H1 (cell line): Measurements from ENCODE around the gene ALOX12. TPM values are rescaled to one million over a fixed set of nuclear protein-coding genes. Genes with fewer than 3 reads are reported as not detected.

Source experiments
- CTCF ChIA-PET: fragments of 300-600 bp; sonication (Branson Sonifier 250); formaldehyde crosslinking; loops from one replicate; lab custom pipeline; 2021; ENCODE audit not compliant: partially characterized antibody; lab: Charles Lee
- POLR2A ChIA-PET: fragments of 300-600 bp; sonication (Branson Sonifier 250); formaldehyde crosslinking; loops from one replicate; lab custom pipeline; 2021; ENCODE audit warnings: inconsistent platforms; ENCODE audit not compliant: partially characterized antibody; lab: Charles Lee
- DNase-seq, 2 experiments: peaks; one replicate each; pipeline versions ENCODE4 v3.0.0 to v3.0.0-alpha.2; 2010 to 2022; ENCODE audit warnings: low spot score in 2 of 2, low read depth in 1 of 2, mixed read lengths in 1 of 2
- FAIRE-seq: peaks from 2 replicates; lab custom pipeline; 2011; peaks lifted over from hg19 to GRCh38; lab: Jason Lieb, UNC
- H2AFZ ChIP-seq: 2 replicates; pipeline ENCODE4 v1.8.1; 2012; ENCODE audit warnings: low read length, inconsistent platforms
- H2AK5ac ChIP-seq: 2 replicates; pipeline ENCODE4 v1.6.1; 2013; ENCODE audit warnings: low read depth, low read length
- H2BK120ac ChIP-seq: replicated peaks from 2 replicates; pipeline ENCODE3; 2013; ENCODE audit warnings: low read depth, low read length, inconsistent platforms
- H2BK12ac ChIP-seq: 2 replicates; pipeline ENCODE4 v1.6.1; 2013; ENCODE audit warnings: low read depth, low read length
- H2BK15ac ChIP-seq: 2 replicates; pipeline ENCODE4 v1.6.1; 2013; ENCODE audit warnings: low read length
- H2BK20ac ChIP-seq: 2 replicates; pipeline ENCODE4 v1.6.1; 2013; ENCODE audit warnings: low read length
- H2BK5ac ChIP-seq: 2 replicates; pipeline ENCODE4 v1.6.1; 2013; ENCODE audit warnings: low read depth, low read length
- H3K14ac ChIP-seq: 2 replicates; pipeline ENCODE4 v1.6.1; 2013; ENCODE audit warnings: inconsistent platforms; ENCODE audit not compliant: insufficient read length
- H3K18ac ChIP-seq: 2 replicates; pipeline ENCODE4 v1.6.1; 2013; ENCODE audit warnings: low read length; ENCODE audit errors: extremely low read depth
- H3K23ac ChIP-seq: 2 replicates; pipeline ENCODE4 v1.6.1; 2013; ENCODE audit warnings: inconsistent platforms; ENCODE audit not compliant: insufficient read length
- H3K23me2 ChIP-seq: 2 replicates; pipeline ENCODE4 v1.6.1; 2013; ENCODE audit warnings: low read depth, low read length
- H3K27ac ChIP-seq: 2 replicates; pipeline ENCODE4 v1.6.1; 2011; ENCODE audit warnings: low read depth, low read length, inconsistent platforms
- H3K27me3 ChIP-seq, 4 experiments: replicated peaks in 1 of 4; 1 replicate in 1 of 4; 2 replicates in 3 of 4; pipeline versions ENCODE4 v1.6.1 to v1.8.1; 2011 to 2013; ENCODE audit warnings: low read length in 3 of 4, mild to moderate bottlenecking in 3 of 4, inconsistent platforms in 2 of 4, mixed read lengths in 2 of 4, moderate library complexity in 1 of 4; ENCODE audit not compliant: control insufficient read depth in 3 of 4, insufficient read depth in 3 of 4; ENCODE audit errors: extremely low read depth in 1 of 4
- H3K36me3 ChIP-seq, 4 experiments: 2 replicates each; pipeline versions ENCODE4 v1.6.1 to v1.8.1; 2011 to 2013; ENCODE audit warnings: mild to moderate bottlenecking in 4 of 4, low read length in 3 of 4, moderate library complexity in 2 of 4, control low read depth in 1 of 4, inconsistent platforms in 1 of 4; ENCODE audit not compliant: insufficient read depth in 4 of 4, control insufficient read depth in 2 of 4
- H3K4ac ChIP-seq: replicated peaks from 2 replicates; pipeline ENCODE3; 2013; ENCODE audit warnings: low read length, low read depth, mixed read lengths, inconsistent platforms; ENCODE audit not compliant: insufficient read length
- H3K4me1 ChIP-seq, 4 experiments: replicated peaks in 1 of 4; 1 replicate in 1 of 4; 2 replicates in 3 of 4; pipeline versions ENCODE4 v1.6.1 to v1.8.1; 2011 to 2013; ENCODE audit warnings: low read length in 3 of 4, inconsistent platforms in 2 of 4, mixed read lengths in 1 of 4; ENCODE audit not compliant: insufficient read depth in 4 of 4, control insufficient read depth in 3 of 4
- H3K4me2 ChIP-seq, 2 experiments: 2 replicates each; pipeline versions ENCODE4 v1.6.1 to v1.8.1; 2011 to 2013; ENCODE audit warnings: low read depth in 2 of 2, low read length in 2 of 2, control low read depth in 1 of 2, inconsistent platforms in 1 of 2, mild to moderate bottlenecking in 1 of 2; ENCODE audit not compliant: insufficient read depth in 1 of 2
- H3K4me3 ChIP-seq, 4 experiments: fragments of 200-600, 300-600 bp in 1 of 4; sonication (generic), shearing (Covaris generic), sonication (Bioruptor Twin) in 1 of 4; 2 replicates each; pipeline versions ENCODE4 v1.5.1 to v1.8.1; 2011 to 2016; ENCODE audit warnings: low read length in 4 of 4, low read depth in 3 of 4, control low read depth in 2 of 4, inconsistent platforms in 2 of 4, mild to moderate bottlenecking in 2 of 4, mixed read lengths in 1 of 4, moderate library complexity in 1 of 4; ENCODE audit not compliant: insufficient read depth in 2 of 4; ENCODE audit errors: extremely low read depth in 1 of 4
- H3K56ac ChIP-seq: replicated peaks from 2 replicates; pipeline ENCODE3; 2013; ENCODE audit warnings: low read depth, mild to moderate bottlenecking, mixed read lengths, low read length, inconsistent platforms; ENCODE audit not compliant: insufficient read length
- H3K79me1 ChIP-seq: 2 replicates; pipeline ENCODE4 v1.6.1; 2013; ENCODE audit warnings: low read depth, low read length, control low read depth
- H3K79me2 ChIP-seq, 2 experiments: 2 replicates each; pipeline versions ENCODE4 v1.6.1 to v1.8.1; 2012 to 2013; ENCODE audit warnings: low read length in 2 of 2, mild to moderate bottlenecking in 2 of 2, inconsistent platforms in 1 of 2; ENCODE audit not compliant: insufficient read depth in 2 of 2, control insufficient read depth in 1 of 2
- H3K9ac ChIP-seq, 4 experiments: replicated peaks in 1 of 4; 1 replicate in 1 of 4; 2 replicates in 3 of 4; pipeline versions ENCODE4 v1.6.1 to v1.8.1; 2011 to 2013; ENCODE audit warnings: low read depth in 3 of 4, low read length in 3 of 4, control low read depth in 2 of 4, mild to moderate bottlenecking in 2 of 4, moderate library complexity in 2 of 4, inconsistent platforms in 1 of 4; ENCODE audit errors: extremely low read depth in 1 of 4
- H3K9me3 ChIP-seq, 2 experiments: 2 replicates each; pipeline versions ENCODE4 v1.6.1 to v1.8.1; 2012 to 2013; ENCODE audit warnings: mild to moderate bottlenecking in 2 of 2, moderate library complexity in 2 of 2, control low read depth in 1 of 2, inconsistent platforms in 1 of 2, low read depth in 1 of 2, low read length in 1 of 2, mixed read lengths in 1 of 2; ENCODE audit not compliant: insufficient read depth in 2 of 2
- H4K20me1 ChIP-seq, 2 experiments: replicated peaks in 1 of 2; 2 replicates each; pipeline versions ENCODE3 to v1.8.1; 2011 to 2013; ENCODE audit warnings: inconsistent platforms in 2 of 2, low read length in 2 of 2, mild to moderate bottlenecking in 1 of 2; ENCODE audit not compliant: insufficient read depth in 2 of 2, control insufficient read depth in 1 of 2
- H4K5ac ChIP-seq: 2 replicates; pipeline ENCODE4 v1.6.1; 2013; ENCODE audit warnings: low read length, low read depth, mixed read lengths, inconsistent platforms; ENCODE audit not compliant: insufficient read length
- H4K8ac ChIP-seq: 2 replicates; pipeline ENCODE4 v1.8.0; 2013; ENCODE audit warnings: mild to moderate bottlenecking, moderate library complexity, low read length, inconsistent platforms; ENCODE audit not compliant: insufficient read depth; ENCODE audit errors: extremely low read depth
- H4K91ac ChIP-seq: replicated peaks from 2 replicates; pipeline ENCODE3; 2013; ENCODE audit warnings: low read length, mixed read lengths, inconsistent platforms; ENCODE audit not compliant: insufficient read length
- ASH2L ChIP-seq: fragments of 200-600, 300-600 bp; sonication (generic); IDR thresholded peaks from one replicate; pipeline ENCODE4 v1.7.1; 2017; ENCODE audit warnings: low read length
- BCL11A ChIP-seq, 2 experiments: IDR thresholded peaks; one replicate each; pipeline ENCODE4 v1.6.1; 2011; ENCODE audit warnings: low read depth in 2 of 2, low read length in 2 of 2, mild to moderate bottlenecking in 2 of 2
- CHD1 ChIP-seq: IDR thresholded peaks from 2 replicates; pipeline ENCODE4 v1.6.1; 2012; ENCODE audit warnings: low read depth, low read length, improper control_type of control experiment
- FOSL1 ChIP-seq: IDR thresholded peaks from 2 replicates; pipeline ENCODE4 v1.6.1; 2011; ENCODE audit warnings: mild to moderate bottlenecking, low read depth, low read length, moderate library complexity; ENCODE audit not compliant: insufficient read depth
- JUN ChIP-seq: IDR thresholded peaks from 2 replicates; pipeline ENCODE4 v1.6.1; 2011; ENCODE audit warnings: low read depth, mild to moderate bottlenecking, improper control_type of control experiment, low read length
- POLR2AphosphoS5 ChIP-seq: IDR thresholded peaks from 2 replicates; pipeline ENCODE4 v1.6.1; 2011; ENCODE audit warnings: low read depth, low read length
- POU5F1 ChIP-seq: IDR thresholded peaks from 2 replicates; pipeline ENCODE4 v1.6.1; 2011; ENCODE audit warnings: low read depth, mild to moderate bottlenecking, low read length, moderate library complexity
- SIN3A ChIP-seq, 2 experiments: IDR thresholded peaks in 1 of 2; conservative IDR thresholded peaks in 1 of 2; 2 replicates each; pipeline ENCODE4 v1.6.1; 2011 to 2012; ENCODE audit warnings: low read length in 2 of 2, improper control_type of control experiment in 1 of 2, low read depth in 1 of 2, mild to moderate bottlenecking in 1 of 2
- SUZ12 ChIP-seq: fragments of 200-600 bp; sonication (generic); IDR thresholded peaks from 2 replicates; pipeline ENCODE4 v1.6.1; 2012; ENCODE audit warnings: mild to moderate bottlenecking, inconsistent platforms, low read length, moderate library complexity, mixed read lengths
- TCF12 ChIP-seq: IDR thresholded peaks from 2 replicates; pipeline ENCODE4 v1.6.1; 2011; ENCODE audit warnings: low read depth, mild to moderate bottlenecking, low read length
- TEAD4 ChIP-seq: IDR thresholded peaks from 2 replicates; pipeline ENCODE4 v1.6.1; 2012; ENCODE audit warnings: low read depth, low read length, inconsistent platforms, mixed read lengths
- WGBS, 2 experiments: shearing (Covaris generic) in 1 of 2; methylation state at CpG; one replicate each; pipeline versions ENCODE4 v1.1.6 to v1.1.7; 2013 to 2015; ENCODE audit warnings: low lambda C conversion rate in 2 of 2, mixed read lengths in 2 of 2, inconsistent platforms in 1 of 2, low coverage in 1 of 2, missing lambda C conversion rate in 1 of 2; ENCODE audit not compliant: insufficient replicate concordance in 2 of 2, insufficient coverage in 1 of 2, insufficient read length in 1 of 2; ENCODE audit errors: extremely low coverage in 1 of 2, missing lambda C conversion rate in 1 of 2; 5-methylcytosine and 5-hydroxymethylcytosine counted together
- polyA plus RNA-seq, 7 experiments: library from polyadenylated mRNA; depleted of rRNA in 3 of 7; stranded (reverse) in 5 of 7; unstranded in 2 of 7; fragments of >200 nt in 5 of 7; fragments of 200-250 nt in 2 of 7; gene quantifications; 1 replicate in 5 of 7; 2 replicates in 1 of 7; 4 replicates in 1 of 7; pipeline versions ENCODE4 v1.2.1 to v1.2.3, GENCODE V29; 2011 to 2013; ENCODE audit warnings: missing spikeins in 2 of 7, mixed read lengths in 2 of 7
- total RNA-seq: library from RNA; stranded (reverse); fragmentation: NEBNext Ultra II Directional; extraction: Animal tissue kit (Norgen Biotek cat#: 25700); gene quantifications from 2 replicates; pipeline ENCODE4 v1.2.1, GENCODE V29; 2021
- TF ChIP-seq, protein P1 (sequence below): IDR thresholded peaks from 2 replicates; pipeline ENCODE4 v1.6.1; 2012; ENCODE audit warnings: inconsistent platforms

The ALOX12 gene
- total and polyA plus RNA-seq, 2 of the 8 experiments (the other 6 are each of a cell fraction or from before 2014, with no cell fraction given), result 1.4 to 2.0 TPM

DNA sequence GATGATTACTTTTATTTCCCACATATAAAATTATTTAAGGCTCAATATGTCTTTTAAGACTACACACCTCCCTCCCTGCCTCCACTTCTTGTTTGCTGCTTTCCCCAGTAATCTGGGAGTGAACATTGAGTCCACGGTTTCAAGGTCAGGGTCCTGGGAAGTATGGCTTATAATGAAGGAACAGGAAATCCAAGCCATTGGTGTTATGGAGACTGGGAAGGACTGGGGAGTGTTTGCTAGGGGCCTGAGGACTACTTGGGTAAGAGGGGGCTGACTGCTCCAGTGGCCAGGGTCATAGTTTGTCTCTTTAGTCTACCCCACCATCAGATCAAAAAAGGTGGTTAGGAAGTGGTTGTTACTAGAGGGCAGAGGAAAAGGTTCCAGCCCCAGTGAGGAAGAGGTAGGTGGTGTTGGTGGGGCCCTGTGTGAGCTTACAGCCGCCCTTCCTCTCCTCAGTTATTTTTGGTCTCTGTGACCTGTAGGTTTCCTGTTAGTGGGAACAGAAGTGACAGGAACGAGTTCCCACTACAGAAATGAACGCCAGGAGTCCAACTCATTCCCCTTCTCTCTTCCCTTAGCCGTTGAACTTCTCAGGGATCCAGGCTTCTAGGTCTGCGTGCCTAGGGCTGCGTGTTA is 39.2 kb downstream of the ALOX12 start:
- H3K27me3 ChIP-seq, result no peaks in the 10 kb centered on the region
- H3K23ac ChIP-seq, result no peak overlapping the region
- TF ChIP-seq JUN (no peak), FOSL1 (no peak), SIN3A (conservative IDR thresholded peaks at IDR 0.05 in 1 of 2, IDR thresholded peaks at IDR 0.05 in 1 of 2; ENCODE audit: low read depth in 1 of 2, low read length in 2 of 2) (no peak), POLR2AphosphoS5 (no peak), TCF12 (no peak), CHD1 (no peak), TEAD4 (no peak), ASH2L (no peak), BCL11A (IDR thresholded peaks at IDR 0.05; ENCODE audit: low read depth in 2 of 2, low read length in 2 of 2) (no peak), POU5F1 (no peak), SUZ12 (no peak)
- TF ChIP-seq, protein P1, sequence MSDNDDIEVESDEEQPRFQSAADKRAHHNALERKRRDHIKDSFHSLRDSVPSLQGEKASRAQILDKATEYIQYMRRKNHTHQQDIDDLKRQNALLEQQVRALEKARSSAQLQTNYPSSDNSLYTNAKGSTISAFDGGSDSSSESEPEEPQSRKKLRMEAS, result no peak
- H2BK20ac ChIP-seq, result no peak overlapping the region
- H4K8ac ChIP-seq, result no peak overlapping the region
- peak overlapping the region; percentile 5 for H2BK120ac ChIP-seq
- H3K79me1 ChIP-seq, result no peaks in the 10 kb centered on the region
- H2BK5ac ChIP-seq, result peak overlapping the region; percentile 86
- peak overlapping the region; percentile 9 to 46 (median 39); a peak in 6 of 7 replicates for H3K9ac ChIP-seq
- POLR2A ChIA-PET, result interaction anchor here (0.6 to 1.5 kb wide), 5 partner anchors 8 to 973 kb away, joined by 3 to 15 read pairs (median 6); no protein-coding TSS in a partner anchor
- H3K18ac ChIP-seq, result 0 out of 2 replicates have a peak overlapping the region, but pooled peaks have one; percentile 5
- no peaks in the 10 kb centered on the region for H3K36me3 ChIP-seq
- DNase-seq (no peak), FAIRE-seq (no peak)
- peak overlapping the region; percentile 78 to 88 (median 84) for H3K4me3 ChIP-seq
- H3K4me1 ChIP-seq, result peaks cover 1 to 9% (median 4%) of the 10 kb centered on the region in 4 experiments; a peak in 4 of 7 replicates
- peak overlapping the region; percentile 69 to 80 for H3K4me2 ChIP-seq
- no peak overlapping the region for H2BK12ac ChIP-seq
- H3K23me2 ChIP-seq, result peaks cover 11% of the 10 kb centered on the region; the same call in 1 of the 2 replicates
- peak overlapping the region; percentile 33 for H3K56ac ChIP-seq
- H3K79me2 ChIP-seq, result no peaks in the 10 kb centered on the region
- H2AK5ac ChIP-seq, result no peak overlapping the region
- H2AFZ ChIP-seq, result peak overlapping the region; percentile 68
- peaks cover 0 to 7% of the 10 kb centered on the region in 2 experiments for H4K20me1 ChIP-seq
- no peaks in the 10 kb centered on the region for H3K9me3 ChIP-seq
- H3K4ac ChIP-seq, result no peak overlapping the region
- CTCF ChIA-PET, result interaction anchor here (0.7 to 1.6 kb wide), 7 partner anchors 11 to 193 kb away, joined by 3 to 8 read pairs (median 4); no protein-coding TSS in a partner anchor
- peak overlapping the region; percentile 48; the same call in 1 of the 2 replicates for H3K27ac ChIP-seq
- H3K14ac ChIP-seq, result no peak overlapping the region
- peak overlapping the region; percentile 18 for H4K91ac ChIP-seq
- no peak overlapping the region for H4K5ac ChIP-seq
- no peak overlapping the region for H2BK15ac ChIP-seq
- 23% methylated on average over 7 of the region's 7 CpGs; no CpG with 5 or more reads in 1 of the 2 experiments for WGBS, 2 experiments
